MCF 10A (cell line): ENCODE results near the gene ATG16L2. TPM values are rescaled to one million over a fixed set of nuclear protein-coding genes. Genes with fewer than 3 reads are reported as not detected.

Source experiments
- BruUV-seq: library from RNA; stranded (reverse); fragments of 400-500 nt; replicated peaks from 2 replicates; lab custom pipeline; 2021; lab: Mats Ljungman, UMichigan
- CTCF ChIA-PET: fragments of 300-600 bp; sonication (Branson Sonifier 250); formaldehyde crosslinking; extraction: SDS; loops from one replicate; lab custom pipeline; 2021; ENCODE audit warnings: antibody characterized with exemption, inconsistent platforms; lab: Yijun Ruan, JAX
- POLR2A ChIA-PET: fragments of 300-600, 350-650 bp; sonication (Branson Sonifier 250); formaldehyde crosslinking; extraction: SDS; loops from one replicate; lab custom pipeline; 2020; ENCODE audit warnings: antibody characterized with exemption, inconsistent platforms; lab: Yijun Ruan, JAX
- DNase-seq: peaks from one replicate; pipeline ENCODE4 v3.0.0-alpha.2; 2018; ENCODE audit not compliant: unreplicated experiment
- H3K27ac Mint-ChIP-seq: one replicate; pipeline ENCODE4 v1.8.0; 2022; ENCODE audit warnings: mild to moderate bottlenecking, low read depth, mixed read lengths; ENCODE audit not compliant: unreplicated experiment
- H3K27me3 Mint-ChIP-seq: one replicate; pipeline ENCODE4 v1.8.0; 2022; ENCODE audit warnings: mixed read lengths; ENCODE audit not compliant: insufficient read depth, unreplicated experiment
- H3K36me3 Mint-ChIP-seq: one replicate; pipeline ENCODE4 v1.8.0; 2022; ENCODE audit warnings: mild to moderate bottlenecking, moderate library complexity, mixed read lengths; ENCODE audit not compliant: insufficient read depth, unreplicated experiment
- H3K4me1 Mint-ChIP-seq: one replicate; pipeline ENCODE4 v1.8.0; 2022; ENCODE audit warnings: mixed read lengths; ENCODE audit not compliant: insufficient read depth, unreplicated experiment
- H3K4me3 Mint-ChIP-seq: one replicate; pipeline ENCODE4 v1.8.0; 2022; ENCODE audit warnings: mild to moderate bottlenecking, moderate library complexity, mixed read lengths; ENCODE audit not compliant: unreplicated experiment
- H3K9me3 Mint-ChIP-seq: one replicate; pipeline ENCODE4 v1.8.0; 2022; ENCODE audit warnings: mixed read lengths; ENCODE audit not compliant: unreplicated experiment
- CTCF ChIP-seq: fragments of 200-600 bp; IDR thresholded peaks from one replicate; pipeline ENCODE4 v1.8.0; 2022; ENCODE audit warnings: antibody characterized with exemption, mild to moderate bottlenecking; ENCODE audit not compliant: unreplicated experiment
- intact Hi-C: fragments of 100-400 bp; cut with micrococcal nuclease; formaldehyde crosslinking; loops from 2 replicates; pipeline ENCODE4 v1.14.1; 2022
- total RNA-seq: library from RNA; stranded (reverse); gene quantifications from 2 replicates; pipeline ENCODE4 v1.2.3, GENCODE V29; 2022

ATG16L2 gene
- total RNA-seq, 1 experiment from 2014 or later = 11.2 TPM

- peaks cover 14% of the 10 kb centered on the region for H3K4me1 Mint-ChIP-seq
- no peak overlapping the region for H3K4me3 Mint-ChIP-seq
- H3K27ac Mint-ChIP-seq = no peak overlapping the region
- no peak for DNase-seq
- TF ChIP-seq CTCF = no peak
- no peaks in the 10 kb centered on the region for H3K9me3 Mint-ChIP-seq
- peaks cover 14% of the 10 kb centered on the region for H3K36me3 Mint-ChIP-seq
- BruUV-seq = no TSS peak
- ChIA-PET CTCF (interaction anchor here (1.1 to 1.8 kb wide), 4 partner anchors 13 to 361 kb away, joined by 3 to 6 read pairs (median 4); no protein-coding TSS in a partner anchor), POLR2A (interaction anchor here (1.0 kb wide), 1 partner anchor 13 kb away, joined by 3 read pairs; no protein-coding TSS in a partner anchor)
- intact Hi-C loops = no loop called here
- no peaks in the 10 kb centered on the region for H3K27me3 Mint-ChIP-seq
These were observed 3.8 kb downstream of the ATG16L2 start for GRCh38 chr11:72817966-72818365.

- BruUV-seq = no TSS peak
- ChIA-PET CTCF (interaction anchor here (0.6 to 1.8 kb wide), 6 partner anchors 12 to 1533 kb away, joined by 3 to 6 read pairs (median 4); partner anchors contain the start of gene STARD10), POLR2A (interaction anchor here (0.5 to 1.0 kb wide), 2 partner anchors 10 to 12 kb away, joined by 3 to 4 read pairs; no protein-coding TSS in a partner anchor)
- intact Hi-C loops = no loop called here
- DNase-seq = no peak
- no peak for TF ChIP-seq CTCF
- peaks cover 13% of the 10 kb centered on the region for H3K36me3 Mint-ChIP-seq
- H3K4me1 Mint-ChIP-seq = peaks cover 4% of the 10 kb centered on the region
- no peak overlapping the region for H3K27ac Mint-ChIP-seq
- no peak overlapping the region for H3K4me3 Mint-ChIP-seq
- no peaks in the 10 kb centered on the region for H3K27me3 Mint-ChIP-seq
- H3K9me3 Mint-ChIP-seq = no peaks in the 10 kb centered on the region
These were observed 4.8 kb downstream of the ATG16L2 start for GRCh38 chr11:72818971-72819370.

DNA sequence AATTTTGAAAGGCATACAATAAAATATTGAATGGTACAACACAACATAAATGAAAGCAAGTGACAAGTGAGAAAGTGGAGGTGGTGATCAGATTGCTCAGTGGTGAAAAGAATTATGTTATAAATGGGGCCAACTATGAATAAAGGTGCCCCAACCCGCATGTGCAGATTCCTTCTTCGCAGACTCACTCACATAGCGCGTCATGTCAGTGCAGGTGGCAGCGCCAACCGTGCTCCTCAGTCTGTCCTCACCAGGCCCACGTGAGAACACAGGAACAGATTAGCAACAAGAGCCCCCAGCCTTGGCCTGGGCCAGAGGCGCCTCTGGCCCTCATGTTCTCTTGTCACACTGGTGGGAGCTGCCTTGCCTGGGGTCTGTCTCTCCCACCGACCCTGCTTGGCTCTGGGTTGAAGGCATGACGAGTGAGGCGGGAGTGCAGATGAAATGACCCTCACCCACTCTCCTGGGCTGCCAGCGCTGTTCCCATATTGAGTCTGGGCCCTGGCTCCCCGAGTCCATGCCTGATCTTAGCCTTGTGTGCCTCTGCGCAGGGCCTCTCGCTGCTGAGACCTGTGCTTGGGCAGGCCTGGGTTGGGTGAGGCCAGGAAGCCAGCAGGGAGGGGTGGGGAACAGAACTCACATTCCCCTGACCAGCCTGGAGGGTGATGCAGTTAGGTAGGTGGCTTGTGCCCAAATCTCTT lies 6.4 kb downstream of the ATG16L2 start:
- Mint-ChIP-seq H3K27ac (no peak overlapping the region), H3K36me3 (peaks cover 22% of the 10 kb centered on the region), H3K4me1 (peaks cover under 1% of the 10 kb centered on the region), H3K27me3 (no peaks in the 10 kb centered on the region), H3K4me3 (no peak overlapping the region), H3K9me3 (no peaks in the 10 kb centered on the region)
- intact Hi-C loops = no loop called here
- no peak for DNase-seq
- BruUV-seq = no TSS peak
- POLR2A ChIA-PET = interaction anchor here (1.2 kb wide), 1 partner anchor 8 kb away, joined by 3 read pairs; no protein-coding TSS in a partner anchor
- CTCF ChIA-PET = interaction anchor here (0.6 kb wide), 2 partner anchors 367 to 797 kb away, joined by 3 to 5 read pairs; no protein-coding TSS in a partner anchor
- TF ChIP-seq CTCF = no peak

GRCh38 chr11:72821221-72821919 lies 7.2 kb downstream of the ATG16L2 start:
- Mint-ChIP-seq H3K4me1 (no peaks in the 10 kb centered on the region), H3K4me3 (no peak overlapping the region), H3K9me3 (no peaks in the 10 kb centered on the region), H3K27me3 (no peaks in the 10 kb centered on the region), H3K36me3 (peaks cover 23% of the 10 kb centered on the region), H3K27ac (no peak overlapping the region)
- intact Hi-C loops = no loop called here
- DNase-seq = no peak
- TF ChIP-seq CTCF = no peak
- POLR2A ChIA-PET = interaction anchor here (0.7 to 1.2 kb wide), 2 partner anchors 8 to 102 kb away, joined by 3 read pairs; no protein-coding TSS in a partner anchor
- CTCF ChIA-PET = interaction anchor here (0.5 to 1.3 kb wide), 5 partner anchors 10 to 796 kb away, joined by 3 to 6 read pairs (median 3); no protein-coding TSS in a partner anchor
- BruUV-seq = no TSS peak
